IMR-90 (cell line): ENCODE measurements around the gene CACNA1I.

Experiments used
- BHLHE40 ChIP-seq: fragments of 150-350 bp; IDR thresholded peaks from 2 replicates; pipeline ENCODE4 v1.6.1; 2016; ENCODE audit warnings: mild to moderate bottlenecking, low read depth, low read length
- CEBPB ChIP-seq: IDR thresholded peaks from 2 replicates; pipeline ENCODE4 v1.6.1; 2012; ENCODE audit warnings: low read depth, low read length, improper control_type of control experiment
- CHD1 ChIP-seq: IDR thresholded peaks from 2 replicates; pipeline ENCODE4 v1.6.1; 2012; ENCODE audit warnings: low read depth, low read length, improper control_type of control experiment
- CTCF ChIP-seq: conservative IDR thresholded peaks from 2 replicates; pipeline ENCODE4 v1.5.1; 2012; ENCODE audit warnings: mild to moderate bottlenecking, low read depth, low read length, improper control_type of control experiment
- ELK1 ChIP-seq: fragments of 150-350 bp; IDR thresholded peaks from 2 replicates; pipeline ENCODE4 v1.6.1; 2016; ENCODE audit warnings: low read depth, mild to moderate bottlenecking, low read length, moderate library complexity, borderline replicate concordance
- NFE2L2 ChIP-seq: fragments of 150-350 bp; IDR thresholded peaks from 2 replicates; pipeline ENCODE4 v1.6.1; 2016; ENCODE audit warnings: low read depth, mild to moderate bottlenecking, low read length
- POLR2A ChIP-seq: IDR thresholded peaks from 2 replicates; pipeline ENCODE4 v1.6.1; 2012; ENCODE audit warnings: mild to moderate bottlenecking, low read depth, low read length
- RAD21 ChIP-seq: IDR thresholded peaks from 2 replicates; pipeline ENCODE4 v1.6.1; 2012; ENCODE audit warnings: low read length, improper control_type of control experiment
- RCOR1 ChIP-seq: IDR thresholded peaks from 2 replicates; pipeline ENCODE4 v1.6.1; 2012; ENCODE audit warnings: mild to moderate bottlenecking, low read length, improper control_type of control experiment; ENCODE audit not compliant: insufficient replicate concordance
- RFX5 ChIP-seq: IDR thresholded peaks from 2 replicates; pipeline ENCODE4 v1.8.0; 2012; ENCODE audit warnings: low read depth, mild to moderate bottlenecking, low read length, moderate library complexity
- SMC3 ChIP-seq: fragments of 150-350 bp; IDR thresholded peaks from 2 replicates; pipeline ENCODE4 v1.6.1; 2016; ENCODE audit warnings: low read depth, mild to moderate bottlenecking, antibody characterized with exemption, low read length, moderate library complexity
- USF2 ChIP-seq: fragments of 150-350 bp; IDR thresholded peaks from 2 replicates; pipeline ENCODE4 v1.6.1; 2017; ENCODE audit warnings: mild to moderate bottlenecking, antibody characterized with exemption, low read length, low read depth

- TF ChIP-seq POLR2A (no peak), CTCF (no peak), ELK1 (no peak), RCOR1 (no peak), CEBPB (no peak), RFX5 (no peak), NFE2L2 (no peak), BHLHE40 (no peak), RAD21 (no peak), SMC3 (no peak), USF2 (no peak), CHD1 (no peak)
Measured at GRCh38 chr22:39655831-39656230, 85.3 kb downstream of the CACNA1I start.
